Peyer's patch (tissue), 4 donors: ENCODE data around the gene NCR2.

Experiments
- CTCF ChIP-seq, 6 experiments: fragments of 450-650 bp in 4 of 6; fragments of 200-600 bp in 2 of 6; sonication (generic) in 1 of 6; IDR thresholded peaks; one replicate each; pipeline ENCODE4 v1.5.1; 2017 to 2019; ENCODE audit warnings: antibody characterized with exemption in 6 of 6, mild to moderate bottlenecking in 3 of 6, moderate library complexity in 1 of 6
- POLR2A ChIP-seq, 2 donors: fragments of 450-650 bp; IDR thresholded peaks; one replicate each; pipeline ENCODE4 v1.5.1; 2017; ENCODE audit warnings: antibody characterized with exemption in 2 of 2, mild to moderate bottlenecking in 2 of 2, moderate library complexity in 2 of 2

- TF ChIP-seq CTCF (IDR thresholded peaks at IDR 0.05) (no peak), POLR2A (IDR thresholded peaks at IDR 0.05) (no peak)
Observed at GRCh38 chr6:41332842-41333736, 2.3 kb upstream of the NCR2 start.
